Measurements from ENCODE around the gene NRIP1.
A peak's percentile ranks its signal among the peaks of the same experiment; 100 is the strongest.
"Not testable (repeated sequence)": the region's sequence is repeated elsewhere in the genome, so short reads cannot be mapped to it uniquely, and the experiment has no call there.

NRIP1 gene

GRCh38 chr21:15037900-15038293 is 26.9 kb downstream of the NRIP1 start:
- no peak for DNase-seq

GRCh38 chr21:15037095-15037899 is 27.5 kb downstream of the NRIP1 start:
- DNase-seq, result no peak

- DNase-seq, result no peak
These were observed 28.6 kb downstream of the NRIP1 start for GRCh38 chr21:15036189-15036588.

- no peak for DNase-seq
These were observed 30.5 kb downstream of the NRIP1 start for GRCh38 chr21:15034126-15034853.

GRCh38 chr21:15031790-15032357 is 32.9 kb downstream of the NRIP1 start:
- DNase-seq, result no peak

GRCh38 chr21:15031362-15031761 is 33.4 kb downstream of the NRIP1 start:
- not testable (repeated sequence) for DNase-seq

GRCh38 chr21:15030861-15031260 is 33.9 kb downstream of the NRIP1 start:
- not testable (repeated sequence) for DNase-seq

GRCh38 chr21:15029077-15029476 is 35.7 kb downstream of the NRIP1 start:
- no peak for DNase-seq

GRCh38 chr21:15028186-15028585 is 36.6 kb downstream of the NRIP1 start:
- DNase-seq, result peak in 1 of 3 experiments; percentile 29

GRCh38 chr21:15027056-15027455 is 37.7 kb downstream of the NRIP1 start:
- DNase-seq, result no peak

- no peak for DNase-seq
These were observed 38.4 kb downstream of the NRIP1 start for GRCh38 chr21:15026370-15026769.

- no peak for DNase-seq
These were observed 41.0 kb downstream of the NRIP1 start for GRCh38 chr21:15023776-15024175.

- DNase-seq, result no peak
These were observed 42.1 kb downstream of the NRIP1 start for GRCh38 chr21:15022608-15023261.

- DNase-seq, result no peak
These were observed 44.0 kb downstream of the NRIP1 start for GRCh38 chr21:15020797-15021196.

GRCh38 chr21:15018382-15018781 is 46.4 kb downstream of the NRIP1 start:
- no peak for DNase-seq

- DNase-seq, result no peak
These were observed 49.0 kb downstream of the NRIP1 start for GRCh38 chr21:15015622-15016471.

- no peak for DNase-seq
These were observed 50.6 kb downstream of the NRIP1 start for GRCh38 chr21:15014221-15014620.

GRCh38 chr21:15011967-15012366 is 52.8 kb downstream of the NRIP1 start:
- DNase-seq, result no peak

GRCh38 chr21:15010645-15011044 is 54.2 kb downstream of the NRIP1 start:
- no peak for DNase-seq

GRCh38 chr21:15009837-15010363 is 54.9 kb downstream of the NRIP1 start:
- no peak for DNase-seq

- DNase-seq, result no peak
These were observed 57.0 kb downstream of the NRIP1 start for GRCh38 chr21:15007716-15008296.

All from NCI-H1417 (cell line).